Body of pancreas (tissue), 4 donors: ENCODE data around the gene PDAP1. TPM values are rescaled to one million over a fixed set of nuclear protein-coding genes. Genes with fewer than 3 reads are reported as not detected.

Experiments
- ATAC-seq: fragments of 150-250 bp; one replicate; pipeline ENCODE4 v1.9.1; 2016
- DNase-seq, 4 donors: peaks; one replicate each; pipeline ENCODE4 v3.0.0-alpha.2; 2019
- H3K27ac ChIP-seq, 4 donors: fragments of 200-600 bp; sonication (generic); 1 replicate in 3 of 4; 2 replicates in 1 of 4; pipeline versions ENCODE4 v1.5.1 to v1.6.1; 2016 to 2019; ENCODE audit warnings: mild to moderate bottlenecking in 1 of 4, mixed read lengths in 1 of 4, moderate library complexity in 1 of 4
- H3K27me3 ChIP-seq, 2 donors: fragments of 200-600 bp; sonication (generic); one replicate each; pipeline ENCODE4 v1.6.0; 2016; ENCODE audit warnings: mild to moderate bottlenecking in 1 of 2
- H3K36me3 ChIP-seq, 2 donors: fragments of 200-600 bp; sonication (generic); replicated peaks in 1 of 2; 2 replicates each; pipeline ENCODE4 v1.5.1; 2016; ENCODE audit warnings: low read depth in 2 of 2; ENCODE audit not compliant: insufficient read depth in 1 of 2
- H3K4me1 ChIP-seq: fragments of 200-600 bp; sonication (generic); one replicate; pipeline ENCODE4 v1.6.0; 2016
- H3K4me3 ChIP-seq, 2 donors: fragments of 200-600 bp; sonication (generic); 1 replicate in 1 of 2; 2 replicates in 1 of 2; pipeline ENCODE4 v1.5.1; 2016 to 2019
- H3K9me3 ChIP-seq, 3 donors: fragments of 200-600 bp; sonication (generic); 1 replicate in 2 of 3; 2 replicates in 1 of 3; pipeline ENCODE4 v1.5.1; 2016
- POLR2A ChIP-seq, 3 donors: fragments of 450-650 bp; IDR thresholded peaks; one replicate each; pipeline ENCODE4 v1.6.1; 2016; ENCODE audit warnings: antibody characterized with exemption in 3 of 3, mild to moderate bottlenecking in 2 of 3
- WGBS, 2 donors: methylation state at CpG; one replicate each; pipeline ENCODE4 v1.1.5; 2017; 5-methylcytosine and 5-hydroxymethylcytosine counted together
- intact Hi-C: fragments of 100-400 bp; cut with DNase I; formaldehyde crosslinking; loops from one replicate; pipeline ENCODE4 v1.15.1; 2023
- total RNA-seq, 2 donors: library from RNA; depleted of rRNA; stranded (reverse); fragments of >200 nt; gene quantifications; one replicate each; pipeline ENCODE4 v1.1.0, GENCODE V29; 2016
- TF ChIP-seq, protein P1 (sequence below), 7 experiments: fragments of 450-650 bp in 4 of 7; fragments of 200-600 bp in 3 of 7; sonication (generic) in 3 of 7; IDR thresholded peaks; one replicate each; pipeline ENCODE4 v1.5.1; 2016 to 2019; ENCODE audit warnings: antibody characterized with exemption in 7 of 7

Gene PDAP1
- total RNA-seq, 2 donors from 2014 or later = 22.7 to 52.4 TPM

- no peak overlapping the region for H3K4me3 ChIP-seq
- DNase-seq = peak; percentile 64 to 79 (median 70)
- TF ChIP-seq POLR2A (IDR thresholded peaks at IDR 0.05) = peak in 2 of 3 donors; percentile 38 to 45
- TF ChIP-seq, protein P1, sequence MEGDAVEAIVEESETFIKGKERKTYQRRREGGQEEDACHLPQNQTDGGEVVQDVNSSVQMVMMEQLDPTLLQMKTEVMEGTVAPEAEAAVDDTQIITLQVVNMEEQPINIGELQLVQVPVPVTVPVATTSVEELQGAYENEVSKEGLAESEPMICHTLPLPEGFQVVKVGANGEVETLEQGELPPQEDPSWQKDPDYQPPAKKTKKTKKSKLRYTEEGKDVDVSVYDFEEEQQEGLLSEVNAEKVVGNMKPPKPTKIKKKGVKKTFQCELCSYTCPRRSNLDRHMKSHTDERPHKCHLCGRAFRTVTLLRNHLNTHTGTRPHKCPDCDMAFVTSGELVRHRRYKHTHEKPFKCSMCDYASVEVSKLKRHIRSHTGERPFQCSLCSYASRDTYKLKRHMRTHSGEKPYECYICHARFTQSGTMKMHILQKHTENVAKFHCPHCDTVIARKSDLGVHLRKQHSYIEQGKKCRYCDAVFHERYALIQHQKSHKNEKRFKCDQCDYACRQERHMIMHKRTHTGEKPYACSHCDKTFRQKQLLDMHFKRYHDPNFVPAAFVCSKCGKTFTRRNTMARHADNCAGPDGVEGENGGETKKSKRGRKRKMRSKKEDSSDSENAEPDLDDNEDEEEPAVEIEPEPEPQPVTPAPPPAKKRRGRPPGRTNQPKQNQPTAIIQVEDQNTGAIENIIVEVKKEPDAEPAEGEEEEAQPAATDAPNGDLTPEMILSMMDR (IDR thresholded peaks at IDR 0.05) = no peak
- ATAC-seq = peak; percentile 64
- intact Hi-C loops = no loop called here
- H3K27ac ChIP-seq = peak overlapping the region; percentile 60 to 93 (median 82)
- no peaks in the 10 kb centered on the region for H3K27me3 ChIP-seq
- H3K4me1 ChIP-seq = peaks cover 38% of the 10 kb centered on the region
- no peaks in the 10 kb centered on the region for H3K36me3 ChIP-seq
- H3K9me3 ChIP-seq = no peaks in the 10 kb centered on the region
- WGBS, 2 donors = 23 to 25% methylated on average over 16 to 21 of the region's 21 CpGs
Measured at GRCh38 chr7:99372275-99373090, 35.9 kb downstream of the PDAP1 start.

GRCh38 chr7:99371376-99371920 is 36.9 kb downstream of the PDAP1 start:
- H3K4me1 ChIP-seq = peaks cover 38% of the 10 kb centered on the region
- TF ChIP-seq, protein P1 (IDR thresholded peaks at IDR 0.05) = no peak
- no peak for TF ChIP-seq POLR2A (IDR thresholded peaks at IDR 0.05)
- 90 to 91% methylated on average over 11 of the region's 11 CpGs for WGBS, 2 donors

GRCh38 chr7:99369767-99370391 is 38.5 kb downstream of the PDAP1 start:
- H3K4me1 ChIP-seq = peaks cover 27% of the 10 kb centered on the region
- no peak overlapping the region for H3K27ac ChIP-seq
- intact Hi-C loops = no loop called here
- H3K36me3 ChIP-seq = peaks cover 0 to 7% of the 10 kb centered on the region in 2 donors
- 51 to 55% methylated on average over 9 of the region's 9 CpGs for WGBS, 2 donors
- no peak overlapping the region for H3K4me3 ChIP-seq
- TF ChIP-seq, protein P1 (IDR thresholded peaks at IDR 0.05) = no peak
- no peak for TF ChIP-seq POLR2A (IDR thresholded peaks at IDR 0.05)
- ATAC-seq = no peak
- DNase-seq = no peak
- H3K27me3 ChIP-seq = no peaks in the 10 kb centered on the region
- no peaks in the 10 kb centered on the region for H3K9me3 ChIP-seq

More at GRCh38 chr7:99371376-99371920, 36.9 kb downstream of the PDAP1 start:
- intact Hi-C loops = no loop called here
- ATAC-seq = no peak
- DNase-seq = no peak
- peaks cover 0 to 3% of the 10 kb centered on the region in 2 donors for H3K36me3 ChIP-seq
- no peaks in the 10 kb centered on the region for H3K27me3 ChIP-seq
- H3K27ac ChIP-seq = peak overlapping the region in 2 of 4 donors; percentile 76 to 93
- H3K9me3 ChIP-seq = no peaks in the 10 kb centered on the region
- no peak overlapping the region for H3K4me3 ChIP-seq

GRCh38 chr7:99368750-99369389 is 39.5 kb downstream of the PDAP1 start:
- H3K4me3 ChIP-seq = no peak overlapping the region
- intact Hi-C loops = no loop called here
- DNase-seq (no peak), ATAC-seq (no peak)
- H3K4me1 ChIP-seq = peaks cover 23% of the 10 kb centered on the region
- H3K27me3 ChIP-seq = no peaks in the 10 kb centered on the region
- H3K36me3 ChIP-seq = peaks cover 0 to 14% of the 10 kb centered on the region in 2 donors
- 91% methylated on average over 8 to 13 of the region's 13 CpGs for WGBS, 2 donors
- H3K9me3 ChIP-seq = no peaks in the 10 kb centered on the region
- H3K27ac ChIP-seq = no peak overlapping the region
- TF ChIP-seq POLR2A (IDR thresholded peaks at IDR 0.05) = no peak
- TF ChIP-seq, protein P1 (IDR thresholded peaks at IDR 0.05) = no peak
